Measurements from ENCODE around the gene FAM234B. TPM values are rescaled to one million over a fixed set of nuclear protein-coding genes. Genes with fewer than 3 reads are reported as not detected.

FAM234B gene
- polyA plus RNA-seq, 1 donor from 2014 or later: 20.5 TPM

DNA sequence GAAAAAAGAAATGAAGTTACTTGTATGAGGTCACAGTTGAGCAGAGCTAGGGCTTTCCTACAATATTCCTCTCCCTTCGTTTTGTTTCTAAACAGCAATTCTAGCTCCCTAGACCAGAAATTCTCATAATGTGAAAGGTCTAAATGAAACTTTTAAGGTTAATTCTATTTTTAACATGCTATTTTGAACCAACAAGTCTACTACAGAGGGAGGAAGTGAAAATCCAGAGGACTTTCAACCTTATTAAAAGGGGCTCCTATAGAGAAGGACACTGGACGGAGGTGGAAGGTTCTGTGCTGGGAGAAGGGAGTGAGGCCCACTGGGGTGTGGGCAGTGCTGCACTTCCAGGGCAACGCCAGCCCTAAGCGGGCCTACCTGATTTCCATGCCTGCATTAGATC is 45.9 kb downstream of the FAM234B start:
- no peak overlapping the region for H3K9ac ChIP-seq (ENCODE audit: low read length)
- H3K9me2 ChIP-seq (ENCODE audit: insufficient read depth, low read length): no peaks in the 10 kb centered on the region
- H4K20me1 ChIP-seq (ENCODE audit: insufficient read depth): no peaks in the 10 kb centered on the region
- no peak overlapping the region for H3K4me3 ChIP-seq (ENCODE audit: low read length)
- no peaks in the 10 kb centered on the region for H3K27me3 ChIP-seq (ENCODE audit: insufficient read depth, low read depth, low read length)
- no peaks in the 10 kb centered on the region for H3K9me3 ChIP-seq (ENCODE audit: low read length)
- no peak overlapping the region for H2AFZ ChIP-seq (ENCODE audit: low read depth, low read length)
- TF ChIP-seq, protein P1, sequence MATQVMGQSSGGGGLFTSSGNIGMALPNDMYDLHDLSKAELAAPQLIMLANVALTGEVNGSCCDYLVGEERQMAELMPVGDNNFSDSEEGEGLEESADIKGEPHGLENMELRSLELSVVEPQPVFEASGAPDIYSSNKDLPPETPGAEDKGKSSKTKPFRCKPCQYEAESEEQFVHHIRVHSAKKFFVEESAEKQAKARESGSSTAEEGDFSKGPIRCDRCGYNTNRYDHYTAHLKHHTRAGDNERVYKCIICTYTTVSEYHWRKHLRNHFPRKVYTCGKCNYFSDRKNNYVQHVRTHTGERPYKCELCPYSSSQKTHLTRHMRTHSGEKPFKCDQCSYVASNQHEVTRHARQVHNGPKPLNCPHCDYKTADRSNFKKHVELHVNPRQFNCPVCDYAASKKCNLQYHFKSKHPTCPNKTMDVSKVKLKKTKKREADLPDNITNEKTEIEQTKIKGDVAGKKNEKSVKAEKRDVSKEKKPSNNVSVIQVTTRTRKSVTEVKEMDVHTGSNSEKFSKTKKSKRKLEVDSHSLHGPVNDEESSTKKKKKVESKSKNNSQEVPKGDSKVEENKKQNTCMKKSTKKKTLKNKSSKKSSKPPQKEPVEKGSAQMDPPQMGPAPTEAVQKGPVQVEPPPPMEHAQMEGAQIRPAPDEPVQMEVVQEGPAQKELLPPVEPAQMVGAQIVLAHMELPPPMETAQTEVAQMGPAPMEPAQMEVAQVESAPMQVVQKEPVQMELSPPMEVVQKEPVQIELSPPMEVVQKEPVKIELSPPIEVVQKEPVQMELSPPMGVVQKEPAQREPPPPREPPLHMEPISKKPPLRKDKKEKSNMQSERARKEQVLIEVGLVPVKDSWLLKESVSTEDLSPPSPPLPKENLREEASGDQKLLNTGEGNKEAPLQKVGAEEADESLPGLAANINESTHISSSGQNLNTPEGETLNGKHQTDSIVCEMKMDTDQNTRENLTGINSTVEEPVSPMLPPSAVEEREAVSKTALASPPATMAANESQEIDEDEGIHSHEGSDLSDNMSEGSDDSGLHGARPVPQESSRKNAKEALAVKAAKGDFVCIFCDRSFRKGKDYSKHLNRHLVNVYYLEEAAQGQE (IDR thresholded peaks at IDR 0.05; ENCODE audit: borderline replicate concordance): no peak
- TF ChIP-seq TAF1 (IDR thresholded peaks at IDR 0.05; ENCODE audit: low read depth) (no peak), EZH2 (IDR thresholded peaks at IDR 0.05; ENCODE audit: borderline replicate concordance, insufficient read depth, low read length, poor library complexity, severe bottlenecking) (no peak)
- TF ChIP-seq, protein P2, sequence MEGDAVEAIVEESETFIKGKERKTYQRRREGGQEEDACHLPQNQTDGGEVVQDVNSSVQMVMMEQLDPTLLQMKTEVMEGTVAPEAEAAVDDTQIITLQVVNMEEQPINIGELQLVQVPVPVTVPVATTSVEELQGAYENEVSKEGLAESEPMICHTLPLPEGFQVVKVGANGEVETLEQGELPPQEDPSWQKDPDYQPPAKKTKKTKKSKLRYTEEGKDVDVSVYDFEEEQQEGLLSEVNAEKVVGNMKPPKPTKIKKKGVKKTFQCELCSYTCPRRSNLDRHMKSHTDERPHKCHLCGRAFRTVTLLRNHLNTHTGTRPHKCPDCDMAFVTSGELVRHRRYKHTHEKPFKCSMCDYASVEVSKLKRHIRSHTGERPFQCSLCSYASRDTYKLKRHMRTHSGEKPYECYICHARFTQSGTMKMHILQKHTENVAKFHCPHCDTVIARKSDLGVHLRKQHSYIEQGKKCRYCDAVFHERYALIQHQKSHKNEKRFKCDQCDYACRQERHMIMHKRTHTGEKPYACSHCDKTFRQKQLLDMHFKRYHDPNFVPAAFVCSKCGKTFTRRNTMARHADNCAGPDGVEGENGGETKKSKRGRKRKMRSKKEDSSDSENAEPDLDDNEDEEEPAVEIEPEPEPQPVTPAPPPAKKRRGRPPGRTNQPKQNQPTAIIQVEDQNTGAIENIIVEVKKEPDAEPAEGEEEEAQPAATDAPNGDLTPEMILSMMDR (IDR thresholded peaks at IDR 0.05; ENCODE audit: poor library complexity, severe bottlenecking): no peak
- H3K36me3 ChIP-seq (ENCODE audit: insufficient read depth, low read length): peaks cover 7% of the 10 kb centered on the region
- no peaks in the 10 kb centered on the region for H3F3A ChIP-seq (ENCODE audit: insufficient read depth, low read length, poor library complexity, severe bottlenecking)
- no peak overlapping the region for H3K4me2 ChIP-seq (ENCODE audit: low read length)
- H3K27ac ChIP-seq (ENCODE audit: low read length): no peak overlapping the region
- no peaks in the 10 kb centered on the region for H3K79me2 ChIP-seq (replicated peaks; ENCODE audit: insufficient read depth, low read length)

DNA sequence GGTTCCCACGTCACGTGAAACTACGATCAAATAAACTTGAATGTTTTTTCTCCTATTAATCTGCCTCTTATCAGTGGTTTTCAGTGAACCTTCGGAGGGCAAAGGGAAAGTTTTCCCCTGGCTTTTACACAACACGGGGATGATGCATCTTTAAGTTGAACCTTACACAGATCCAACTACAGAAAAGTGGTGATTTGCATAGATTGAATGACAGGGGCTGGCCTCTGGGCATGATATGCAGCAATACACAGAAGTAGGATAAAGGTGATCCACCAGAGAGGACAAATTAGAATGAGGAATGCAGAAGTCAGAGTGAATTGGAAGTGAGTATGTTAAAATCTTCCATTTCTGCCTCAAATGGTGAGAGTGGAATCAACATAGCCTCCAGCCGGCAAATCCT is 47.7 kb downstream of the FAM234B start:
- H3K9me2 ChIP-seq (ENCODE audit: insufficient read depth, low read length): no peaks in the 10 kb centered on the region
- H3K36me3 ChIP-seq (ENCODE audit: insufficient read depth, low read length): no peaks in the 10 kb centered on the region
- H4K20me1 ChIP-seq (ENCODE audit: insufficient read depth): no peaks in the 10 kb centered on the region
- no peaks in the 10 kb centered on the region for H3K79me2 ChIP-seq (replicated peaks; ENCODE audit: insufficient read depth, low read length)
- H3F3A ChIP-seq (ENCODE audit: insufficient read depth, low read length, poor library complexity, severe bottlenecking): no peaks in the 10 kb centered on the region
- no peaks in the 10 kb centered on the region for H3K9me3 ChIP-seq (ENCODE audit: low read length)
- H2AFZ ChIP-seq (ENCODE audit: low read depth, low read length): no peak overlapping the region
- H3K4me2 ChIP-seq (ENCODE audit: low read length): no peak overlapping the region
- H3K27me3 ChIP-seq (ENCODE audit: insufficient read depth, low read depth, low read length): no peaks in the 10 kb centered on the region
- H3K9ac ChIP-seq (ENCODE audit: low read length): no peak overlapping the region
- TF ChIP-seq EZH2 (IDR thresholded peaks at IDR 0.05; ENCODE audit: borderline replicate concordance, insufficient read depth, low read length, poor library complexity, severe bottlenecking) (no peak), MXI1 (conservative IDR thresholded peaks at IDR 0.05; ENCODE audit: poor library complexity, severe bottlenecking) (no peak), POLR2AphosphoS5 (IDR thresholded peaks at IDR 0.05) (no peak), EP300 (conservative IDR thresholded peaks at IDR 0.05; ENCODE audit: poor library complexity, severe bottlenecking) (no peak), RAD21 (conservative IDR thresholded peaks at IDR 0.05) (no peak), SMC3 (conservative IDR thresholded peaks at IDR 0.05; ENCODE audit: poor library complexity) (no peak)
- TF ChIP-seq, protein P2 (IDR thresholded peaks at IDR 0.05; ENCODE audit: poor library complexity, severe bottlenecking): no peak
- TF ChIP-seq, protein P1 (IDR thresholded peaks at IDR 0.05; ENCODE audit: borderline replicate concordance): no peak
- H3K4me3 ChIP-seq (ENCODE audit: low read length): no peak overlapping the region
- H3K27ac ChIP-seq (ENCODE audit: low read length): no peak overlapping the region
